SU-DHL-6 (cell line): ENCODE results near the gene TUBAL3.

Experiments used
- H2AFZ ChIP-seq: fragments of 200-600 bp; sonication (generic); 2 replicates; pipeline ENCODE4 v1.6.1; 2014; ENCODE audit warnings: low read depth, mild to moderate bottlenecking, moderate library complexity, mixed read lengths, antibody characterized with exemption, low read length; ENCODE audit not compliant: severe bottlenecking
- H3F3A ChIP-seq: fragments of 200-600 bp; shearing (Covaris generic); 2 replicates; pipeline ENCODE4 v1.6.0; 2016; ENCODE audit warnings: antibody characterized with exemption, mild to moderate bottlenecking; ENCODE audit not compliant: insufficient read depth
- H3K27ac ChIP-seq: fragments of 200-600 bp; sonication (generic); 2 replicates; pipeline ENCODE4 v1.5.1; 2016; ENCODE audit warnings: low read depth, mild to moderate bottlenecking, low read length, moderate library complexity, mixed read lengths
- H3K27me3 ChIP-seq: fragments of 200-600 bp; sonication (generic), shearing (Covaris generic); 2 replicates; pipeline ENCODE4 v1.6.0; 2014; ENCODE audit warnings: mild to moderate bottlenecking, low read length
- H3K36me3 ChIP-seq: fragments of 200-600 bp; sonication (generic); 2 replicates; pipeline ENCODE4 v1.6.1; 2014; ENCODE audit warnings: mild to moderate bottlenecking, low read length, mixed read lengths
- H3K4me2 ChIP-seq: fragments of 300-600, 200-600 bp; shearing (Covaris generic), sonication (generic); 2 replicates; pipeline ENCODE4 v1.6.0; 2014; ENCODE audit warnings: low read length, low read depth, mild to moderate bottlenecking; ENCODE audit not compliant: poor library complexity, severe bottlenecking
- H3K4me3 ChIP-seq: fragments of 200-600 bp; sonication (generic); 2 replicates; pipeline ENCODE4 v1.5.1; 2014; ENCODE audit warnings: antibody characterized with exemption, low read length, mild to moderate bottlenecking, mixed read lengths; ENCODE audit not compliant: insufficient read depth, poor library complexity, severe bottlenecking
- H3K79me2 ChIP-seq: fragments of 200-600 bp; sonication (generic); 2 replicates; pipeline ENCODE4 v1.6.1; 2014; ENCODE audit warnings: mild to moderate bottlenecking, low read length, moderate library complexity; ENCODE audit not compliant: insufficient read depth
- H3K9ac ChIP-seq: fragments of 200-600 bp; sonication (generic); 2 replicates; pipeline ENCODE4 v1.7.0; 2014; ENCODE audit warnings: mild to moderate bottlenecking, low read length
- H3K9me2 ChIP-seq: fragments of 200-600 bp; sonication (generic); replicated peaks from 2 replicates; pipeline ENCODE4 v1.6.1; 2014; ENCODE audit warnings: low read length; ENCODE audit not compliant: insufficient read depth
- H3K9me3 ChIP-seq: fragments of 200-600 bp; sonication (generic); 2 replicates; pipeline ENCODE4 v1.6.1; 2014; ENCODE audit warnings: low read length, mixed read lengths; ENCODE audit not compliant: insufficient read depth
- H4K20me1 ChIP-seq: fragments of 200-600 bp; sonication (generic); 2 replicates; pipeline ENCODE4 v1.6.1; 2014; ENCODE audit warnings: low read depth, mild to moderate bottlenecking, antibody characterized with exemption, low read length, moderate library complexity, mixed read lengths
- CTCF ChIP-seq: fragments of 200-600 bp; sonication (generic); IDR thresholded peaks from one replicate; pipeline ENCODE4 v1.5.1; 2017; ENCODE audit warnings: antibody characterized with exemption, mild to moderate bottlenecking, low read length, moderate library complexity; ENCODE audit not compliant: insufficient read depth, poor library complexity, severe bottlenecking
- EZH2phosphoT487 ChIP-seq: fragments of 200-600 bp; sonication (generic), shearing (Covaris generic); conservative IDR thresholded peaks from 2 replicates; pipeline ENCODE4 v1.6.1; 2018; ENCODE audit warnings: mild to moderate bottlenecking, antibody characterized with exemption, low read length, moderate library complexity, mixed read lengths

Gene TUBAL3

GRCh38 chr10:5360318-5360915, 44.2 kb downstream of the TUBAL3 start:
- H3K36me3 ChIP-seq, result no peaks in the 10 kb centered on the region
- no peaks in the 10 kb centered on the region for H3K9me2 ChIP-seq
- H2AFZ ChIP-seq, result no peak overlapping the region
- no peaks in the 10 kb centered on the region for H3K9me3 ChIP-seq
- no peak overlapping the region for H3K9ac ChIP-seq
- no peaks in the 10 kb centered on the region for H3K27me3 ChIP-seq
- H3F3A ChIP-seq, result no peaks in the 10 kb centered on the region
- H3K79me2 ChIP-seq, result no peaks in the 10 kb centered on the region
- no peak overlapping the region for H3K4me2 ChIP-seq
- H3K27ac ChIP-seq, result no peak overlapping the region
- H4K20me1 ChIP-seq, result no peaks in the 10 kb centered on the region
- TF ChIP-seq EZH2phosphoT487, result no peak
- no peak for TF ChIP-seq CTCF
- no peak overlapping the region for H3K4me3 ChIP-seq

GRCh38 chr10:5356302-5356763, 48.3 kb downstream of the TUBAL3 start:
- H2AFZ ChIP-seq, result no peak overlapping the region
- H3F3A ChIP-seq, result no peaks in the 10 kb centered on the region
- H3K4me2 ChIP-seq, result no peak overlapping the region

GRCh38 chr10:5355594-5356301, 48.9 kb downstream of the TUBAL3 start:
- Histone ChIP-seq H2AFZ (no peak overlapping the region), H3K4me2 (no peak overlapping the region)

More at GRCh38 chr10:5356302-5356763, 48.3 kb downstream of the TUBAL3 start:
- no peaks in the 10 kb centered on the region for H3K36me3 ChIP-seq
- H3K9me3 ChIP-seq, result no peaks in the 10 kb centered on the region
- no peaks in the 10 kb centered on the region for H3K9me2 ChIP-seq
- no peak overlapping the region for H3K9ac ChIP-seq
- TF ChIP-seq EZH2phosphoT487 (no peak), CTCF (no peak)
- no peaks in the 10 kb centered on the region for H3K27me3 ChIP-seq
- no peak overlapping the region for H3K4me3 ChIP-seq
- no peaks in the 10 kb centered on the region for H3K79me2 ChIP-seq
- no peak overlapping the region for H3K27ac ChIP-seq
- H4K20me1 ChIP-seq, result no peaks in the 10 kb centered on the region

More at GRCh38 chr10:5355594-5356301, 48.9 kb downstream of the TUBAL3 start:
- Histone ChIP-seq H3K36me3 (no peaks in the 10 kb centered on the region), H3K9me3 (no peaks in the 10 kb centered on the region), H3K27me3 (no peaks in the 10 kb centered on the region), H3K9ac (no peak overlapping the region), H3K27ac (no peak overlapping the region), H3K9me2 (no peaks in the 10 kb centered on the region), H3F3A (no peaks in the 10 kb centered on the region), H3K79me2 (no peaks in the 10 kb centered on the region), H4K20me1 (no peaks in the 10 kb centered on the region), H3K4me3 (no peak overlapping the region)
- TF ChIP-seq EZH2phosphoT487 (no peak), CTCF (no peak)
